ENCODE measurements around the gene RGS3. TPM values are rescaled to one million over a fixed set of nuclear protein-coding genes. Genes with fewer than 3 reads are reported as not detected.
A peak's percentile ranks its signal among the peaks of the same experiment; 100 is the strongest.

The RGS3 gene
- total RNA-seq, 4 donors from 2014 or later: 5.9 to 11.8 (median 9.8) TPM

GRCh38 chr9:113612828-113613227 lies 149.3 kb downstream of the RGS3 start:
- Histone ChIP-seq H3K9me3 (no peaks in the 10 kb centered on the region), H3K36me3 (no peaks in the 10 kb centered on the region), H3K4me3 (no peak overlapping the region), H3K27ac (no peak overlapping the region), H3K27me3 (no peaks in the 10 kb centered on the region), H3K4me1 (peaks cover 20 to 26% of the 10 kb centered on the region in 2 donors)
- intact Hi-C loops (cut with DNase I; ENCODE audit: low total_unique reads) (no loop called here), in situ Hi-C loops (cut with MboI; ENCODE audit: low sequenced_read_pairs in 4 of 4) (no loop called here)
- no peak for DNase-seq
- TF ChIP-seq CTCF (IDR thresholded peaks at IDR 0.05 in 4 of 5, conservative IDR thresholded peaks at IDR 0.05 in 1 of 5) (no peak), POLR2A (IDR thresholded peaks at IDR 0.05) (no peak)
- ATAC-seq: no peak

GRCh38 chr9:113613815-113614413 lies 150.4 kb downstream of the RGS3 start:
- H3K4me1 ChIP-seq: peaks cover 20 to 26% of the 10 kb centered on the region in 2 donors
- H3K9me3 ChIP-seq: no peaks in the 10 kb centered on the region
- H3K27me3 ChIP-seq: no peaks in the 10 kb centered on the region
- DNase-seq (no peak), ATAC-seq (no peak)
- no peaks in the 10 kb centered on the region for H3K36me3 ChIP-seq
- no peak overlapping the region for H3K4me3 ChIP-seq
- H3K27ac ChIP-seq: no peak overlapping the region
- intact Hi-C loops (cut with DNase I; ENCODE audit: low total_unique reads) (no loop called here), in situ Hi-C loops (cut with MboI; ENCODE audit: low sequenced_read_pairs in 4 of 4) (no loop called here)
- TF ChIP-seq POLR2A (IDR thresholded peaks at IDR 0.05) (no peak), CTCF (IDR thresholded peaks at IDR 0.05 in 4 of 5, conservative IDR thresholded peaks at IDR 0.05 in 1 of 5) (no peak)

GRCh38 chr9:113614843-113615648 lies 151.5 kb downstream of the RGS3 start:
- no peak for DNase-seq
- H3K27ac ChIP-seq: peak overlapping the region; percentile 14 to 58 (median 34)
- ATAC-seq: peak in 1 of 2 donors; percentile 29
- no peak for TF ChIP-seq CTCF (IDR thresholded peaks at IDR 0.05 in 4 of 5, conservative IDR thresholded peaks at IDR 0.05 in 1 of 5)
- TF ChIP-seq POLR2A (IDR thresholded peaks at IDR 0.05): no peak
- no peaks in the 10 kb centered on the region for H3K36me3 ChIP-seq
- H3K4me1 ChIP-seq: peaks cover 12 to 20% of the 10 kb centered on the region in 2 donors
- no peaks in the 10 kb centered on the region for H3K27me3 ChIP-seq
- no peaks in the 10 kb centered on the region for H3K9me3 ChIP-seq
- in situ Hi-C loops (cut with MboI; ENCODE audit: low sequenced_read_pairs in 4 of 4): no loop called here
- H3K4me3 ChIP-seq: no peak overlapping the region
- intact Hi-C loops (cut with DNase I; ENCODE audit: low total_unique reads): no loop called here

- ATAC-seq: no peak
- H3K9me3 ChIP-seq: no peaks in the 10 kb centered on the region
- no peaks in the 10 kb centered on the region for H3K27me3 ChIP-seq
- H3K27ac ChIP-seq: peak overlapping the region in 2 of 4 donors; percentile 29 to 34
- no peak for DNase-seq
- intact Hi-C loops (cut with DNase I; ENCODE audit: low total_unique reads) (no loop called here), in situ Hi-C loops (cut with MboI; ENCODE audit: low sequenced_read_pairs in 4 of 4) (no loop called here)
- no peaks in the 10 kb centered on the region for H3K36me3 ChIP-seq
- no peak for TF ChIP-seq POLR2A (IDR thresholded peaks at IDR 0.05)
- no peak for TF ChIP-seq CTCF (IDR thresholded peaks at IDR 0.05 in 4 of 5, conservative IDR thresholded peaks at IDR 0.05 in 1 of 5)
- H3K4me1 ChIP-seq: peaks cover 18 to 23% of the 10 kb centered on the region in 2 donors
- H3K4me3 ChIP-seq: no peak overlapping the region
These were observed 152.6 kb downstream of the RGS3 start for GRCh38 chr9:113616116-113616515.

Measured in gastrocnemius medialis (tissue), 4 donors.